IPS DF 4.7 (cell line): ENCODE measurements around the gene PTPN4.

ENCODE experiments used
- DNase-seq: peaks from one replicate; pipeline ENCODE4 v3.0.0-alpha.2; 2013; ENCODE audit warnings: low spot score; ENCODE audit errors: extremely low read depth

The PTPN4 gene, protein sequence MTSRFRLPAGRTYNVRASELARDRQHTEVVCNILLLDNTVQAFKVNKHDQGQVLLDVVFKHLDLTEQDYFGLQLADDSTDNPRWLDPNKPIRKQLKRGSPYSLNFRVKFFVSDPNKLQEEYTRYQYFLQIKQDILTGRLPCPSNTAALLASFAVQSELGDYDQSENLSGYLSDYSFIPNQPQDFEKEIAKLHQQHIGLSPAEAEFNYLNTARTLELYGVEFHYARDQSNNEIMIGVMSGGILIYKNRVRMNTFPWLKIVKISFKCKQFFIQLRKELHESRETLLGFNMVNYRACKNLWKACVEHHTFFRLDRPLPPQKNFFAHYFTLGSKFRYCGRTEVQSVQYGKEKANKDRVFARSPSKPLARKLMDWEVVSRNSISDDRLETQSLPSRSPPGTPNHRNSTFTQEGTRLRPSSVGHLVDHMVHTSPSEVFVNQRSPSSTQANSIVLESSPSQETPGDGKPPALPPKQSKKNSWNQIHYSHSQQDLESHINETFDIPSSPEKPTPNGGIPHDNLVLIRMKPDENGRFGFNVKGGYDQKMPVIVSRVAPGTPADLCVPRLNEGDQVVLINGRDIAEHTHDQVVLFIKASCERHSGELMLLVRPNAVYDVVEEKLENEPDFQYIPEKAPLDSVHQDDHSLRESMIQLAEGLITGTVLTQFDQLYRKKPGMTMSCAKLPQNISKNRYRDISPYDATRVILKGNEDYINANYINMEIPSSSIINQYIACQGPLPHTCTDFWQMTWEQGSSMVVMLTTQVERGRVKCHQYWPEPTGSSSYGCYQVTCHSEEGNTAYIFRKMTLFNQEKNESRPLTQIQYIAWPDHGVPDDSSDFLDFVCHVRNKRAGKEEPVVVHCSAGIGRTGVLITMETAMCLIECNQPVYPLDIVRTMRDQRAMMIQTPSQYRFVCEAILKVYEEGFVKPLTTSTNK

DNA sequence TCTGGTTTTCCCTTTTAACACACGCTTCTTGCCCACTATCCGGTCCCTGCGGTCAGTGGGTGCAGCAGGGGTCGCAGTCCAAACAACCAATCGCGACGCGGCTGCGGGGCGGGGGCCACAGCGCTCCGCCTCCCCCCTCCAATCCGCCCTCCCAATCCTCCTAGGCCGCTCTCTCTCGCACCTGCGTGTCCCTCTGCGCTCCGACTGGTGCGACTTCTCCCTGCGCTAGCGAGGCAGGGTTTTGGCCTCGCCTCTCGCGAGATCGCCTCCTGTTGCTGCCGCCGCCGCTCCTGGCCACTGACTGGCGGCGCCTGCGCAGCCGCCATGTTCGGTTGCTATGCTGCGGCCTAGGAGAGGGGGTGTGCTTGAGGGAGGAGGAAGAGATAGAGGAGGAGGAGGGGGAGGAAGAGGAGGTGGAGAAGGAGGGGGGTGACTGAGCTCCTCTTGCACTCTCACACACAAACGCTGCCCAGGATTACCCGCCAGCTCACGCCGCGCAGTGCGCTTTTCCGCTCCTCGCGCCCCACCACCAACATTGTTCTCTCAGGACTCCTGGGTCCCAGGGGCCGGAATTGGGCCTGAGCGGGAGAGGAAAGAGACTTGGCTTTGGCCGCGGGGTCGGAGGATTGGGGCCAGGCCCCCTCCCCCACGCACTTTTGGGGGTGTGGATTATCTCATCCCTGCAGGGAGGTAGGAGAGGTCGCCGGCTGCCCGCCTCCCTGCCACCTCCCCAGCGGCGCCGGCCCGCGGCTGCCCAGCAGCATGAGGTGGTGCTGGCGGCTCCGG, at the start of gene PTPN4:
Gene PTPN4 (plus strand): TSS at position 472 of the 786 bp plus-strand sequence. CDS start 49,932 bp downstream, outside the sequence.
- peak; percentile 94 for DNase-seq

DNA sequence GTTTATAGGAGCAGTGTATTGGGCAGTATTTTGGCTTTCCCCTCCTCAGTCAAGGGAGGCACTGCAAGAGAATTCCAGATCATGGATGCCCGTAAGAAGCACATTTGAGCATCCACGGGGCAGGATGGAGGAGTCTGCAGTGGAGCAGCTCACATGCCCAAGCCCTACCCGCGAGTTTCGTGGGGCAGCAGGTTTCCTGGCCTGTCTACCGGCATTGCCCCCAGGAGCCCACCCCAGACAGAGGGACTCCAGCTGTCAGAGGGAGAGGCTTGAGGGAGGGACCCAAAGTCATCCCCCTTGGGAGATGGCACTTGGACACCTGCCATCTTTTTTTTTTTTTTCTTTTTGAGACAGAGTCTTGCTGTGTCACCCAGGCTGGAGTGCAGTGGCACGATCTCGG, 49.4 kb upstream of the PTPN4 start:
- no peak for DNase-seq

DNA sequence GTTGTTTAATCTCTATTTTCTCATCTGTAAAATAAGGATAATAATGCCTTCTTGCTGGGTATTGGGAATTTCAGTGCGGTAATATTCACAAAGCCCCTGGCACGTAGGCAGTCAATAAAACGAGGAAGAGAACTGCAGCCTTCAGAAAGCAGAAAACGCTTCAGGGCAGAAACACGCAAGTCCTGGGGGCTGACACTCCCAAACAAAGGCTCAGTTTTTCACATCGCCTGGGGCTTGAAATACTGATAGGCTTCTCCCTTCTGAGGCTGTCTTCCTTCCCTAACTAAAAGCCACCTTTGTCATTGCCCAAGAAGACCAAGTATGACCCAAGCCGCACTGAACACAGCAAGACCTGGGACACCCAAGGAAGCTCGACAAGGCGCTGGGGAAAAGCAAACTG, 48.4 kb upstream of the PTPN4 start:
- DNase-seq, result no peak

DNA sequence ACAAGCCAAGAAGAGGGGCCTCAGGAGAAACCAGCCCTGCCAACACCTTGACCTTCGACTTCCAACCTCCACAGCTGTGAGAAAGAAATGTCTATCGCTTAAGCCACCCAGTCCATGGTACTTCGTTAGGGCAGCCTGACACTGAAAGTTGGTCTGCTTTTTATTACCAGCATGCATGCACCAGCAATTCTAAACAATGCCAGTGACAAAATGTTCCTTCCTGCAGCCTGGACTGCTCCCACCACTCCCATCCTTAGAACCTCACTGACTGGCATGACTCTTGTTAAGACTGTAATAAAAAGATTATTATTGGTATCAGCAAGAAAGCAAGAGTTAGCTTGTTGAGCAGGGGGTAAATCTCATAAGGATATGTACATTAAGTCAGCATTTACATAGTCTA, 47.2 kb upstream of the PTPN4 start:
- no peak for DNase-seq

DNA sequence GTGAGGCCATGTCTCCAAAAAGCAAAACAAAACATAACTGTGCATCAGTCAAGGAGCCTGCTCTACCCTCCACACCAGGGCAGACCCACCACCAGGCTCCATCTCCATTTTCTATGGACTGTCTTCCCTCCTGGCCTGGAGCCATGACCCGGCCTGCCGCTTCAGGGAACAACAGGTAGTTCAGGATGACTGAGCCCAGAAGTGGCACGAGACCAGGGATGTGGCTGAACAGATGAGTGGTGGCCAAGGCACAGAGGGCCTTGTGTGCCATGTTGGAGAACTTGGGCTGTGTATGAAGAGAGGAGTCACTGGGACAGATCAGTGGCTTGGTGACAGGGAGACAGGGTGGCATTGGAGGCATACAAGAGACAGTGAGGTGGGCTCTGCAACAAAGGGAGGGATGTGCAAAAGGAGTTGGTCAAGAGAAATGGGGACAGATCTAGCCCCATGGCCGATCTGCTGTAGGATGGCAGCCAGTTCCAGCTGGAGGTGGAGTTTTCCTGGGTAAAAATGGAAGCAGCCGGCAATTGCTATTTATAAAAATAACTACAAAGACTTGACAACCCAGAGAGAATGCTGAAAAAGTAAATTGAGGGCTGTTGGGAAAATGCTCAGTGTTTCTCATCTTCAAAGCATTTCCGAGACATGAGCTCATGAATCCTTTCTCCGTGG, 45.8 kb upstream of the PTPN4 start:
- no peak for DNase-seq

DNA sequence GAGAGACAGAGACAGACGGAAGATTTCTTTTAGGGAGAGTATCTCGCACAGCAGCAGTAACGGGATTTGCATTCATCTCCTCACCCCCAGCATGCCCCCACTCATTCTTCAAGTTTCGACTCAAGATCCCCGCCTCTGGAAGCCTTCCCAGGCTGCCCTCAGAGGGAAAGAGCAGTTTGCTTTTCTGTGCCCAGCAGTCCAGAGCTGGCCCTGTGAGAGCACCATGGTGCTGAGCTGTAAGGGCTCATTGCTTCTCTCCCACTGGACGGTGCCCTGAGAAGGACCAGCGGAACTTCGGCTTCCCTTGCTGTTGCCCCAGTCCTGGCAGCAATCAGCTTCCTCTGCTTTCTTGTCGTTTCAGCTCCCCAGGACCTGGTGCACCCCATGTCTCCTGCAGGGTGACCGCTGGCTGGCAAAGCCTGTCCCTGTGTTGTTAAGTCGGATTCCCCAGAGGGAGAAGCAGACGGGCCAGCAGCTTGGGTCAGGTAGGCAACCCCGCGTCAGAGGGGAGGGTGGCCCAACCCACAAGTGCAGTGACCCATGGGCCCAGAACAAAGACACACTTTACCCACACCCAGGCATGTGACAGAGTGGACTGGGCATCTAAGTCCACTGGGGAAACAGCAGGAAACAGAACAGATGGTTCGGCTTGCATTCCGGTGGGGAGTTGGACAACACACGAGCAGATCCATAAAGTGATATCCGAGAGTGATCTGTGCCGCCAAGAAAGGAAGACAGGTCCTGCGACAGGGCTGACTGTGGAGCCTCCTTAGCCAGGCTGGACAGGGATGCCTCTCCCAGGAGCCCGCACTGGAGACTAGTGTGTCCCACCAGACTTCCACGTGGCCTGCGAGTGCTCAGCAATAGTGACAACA, 44.1 kb upstream of the PTPN4 start:
- DNase-seq, result no peak

DNA sequence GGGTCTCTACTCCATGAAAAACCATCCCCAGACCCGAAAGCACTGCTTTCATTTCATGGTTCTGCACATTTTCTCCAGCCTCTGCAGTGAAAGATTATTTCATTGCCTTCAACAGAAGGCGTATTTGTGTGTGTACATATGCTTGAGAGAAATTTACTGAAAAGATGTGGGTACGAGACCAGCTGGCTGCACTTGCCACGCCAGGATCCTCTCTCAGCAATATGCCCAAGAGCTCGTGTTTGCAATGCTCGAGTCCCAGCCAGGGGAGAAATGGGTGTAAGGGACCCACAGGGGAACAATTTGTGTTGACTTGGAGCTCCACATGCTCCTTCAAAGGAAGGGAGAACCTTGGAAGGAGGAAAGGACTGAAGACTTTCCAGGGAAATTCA, 43.4 kb upstream of the PTPN4 start:
- no peak for DNase-seq

DNA sequence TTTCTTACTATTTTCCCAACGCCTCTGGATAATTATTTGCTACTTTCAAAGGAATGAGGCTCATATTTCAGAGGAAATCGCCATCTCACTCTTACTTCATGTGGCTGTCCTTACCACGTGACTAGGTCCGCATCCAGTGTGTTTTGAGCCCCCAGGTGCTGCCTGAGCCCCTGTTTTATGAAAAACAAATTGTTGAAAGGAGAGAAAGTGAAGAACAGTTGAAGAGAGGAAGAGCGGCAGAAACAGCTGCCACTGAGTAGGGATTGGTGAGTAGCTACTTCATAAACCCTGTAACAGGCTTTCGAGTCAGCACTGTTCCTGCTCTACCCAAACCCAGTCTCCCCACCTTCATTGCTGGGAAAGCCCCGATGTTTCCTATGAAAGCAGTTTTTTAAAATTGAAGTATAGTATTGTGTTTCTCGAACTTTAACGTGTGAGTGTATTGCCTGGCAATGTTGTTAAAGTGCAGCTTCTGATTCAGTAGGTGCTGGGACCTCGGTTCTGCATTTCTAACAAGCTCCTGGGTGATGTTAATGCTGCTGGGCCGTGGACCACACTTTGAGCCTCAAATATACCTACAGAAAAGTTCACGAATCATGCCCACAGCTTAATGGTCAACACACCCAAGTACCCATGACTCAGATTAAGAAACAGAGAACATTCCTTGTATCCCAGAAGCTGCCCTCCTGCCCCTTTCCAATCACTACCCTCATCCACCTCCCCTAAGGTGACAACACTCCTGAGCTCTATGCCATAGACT, 41.0 kb upstream of the PTPN4 start:
- no peak for DNase-seq

DNA sequence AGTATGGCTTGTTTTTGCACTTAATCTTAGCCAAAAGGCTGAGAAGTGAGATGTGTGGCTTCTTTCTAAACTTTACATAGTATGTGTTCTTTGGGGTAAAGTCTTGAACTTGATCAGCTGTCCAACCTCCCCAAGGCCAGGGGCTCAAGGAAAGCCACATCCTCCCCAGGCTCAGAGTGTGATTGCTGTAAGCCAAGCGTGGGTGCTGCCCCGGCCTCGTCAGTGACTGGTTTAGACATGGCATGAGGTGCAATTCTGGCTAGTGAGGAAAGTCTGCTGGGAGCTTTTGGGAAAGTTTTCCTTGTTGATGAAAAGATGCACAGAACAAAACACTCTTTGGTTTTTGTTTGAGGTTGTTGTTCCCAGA, 40.5 kb upstream of the PTPN4 start:
- DNase-seq, result no peak

DNA sequence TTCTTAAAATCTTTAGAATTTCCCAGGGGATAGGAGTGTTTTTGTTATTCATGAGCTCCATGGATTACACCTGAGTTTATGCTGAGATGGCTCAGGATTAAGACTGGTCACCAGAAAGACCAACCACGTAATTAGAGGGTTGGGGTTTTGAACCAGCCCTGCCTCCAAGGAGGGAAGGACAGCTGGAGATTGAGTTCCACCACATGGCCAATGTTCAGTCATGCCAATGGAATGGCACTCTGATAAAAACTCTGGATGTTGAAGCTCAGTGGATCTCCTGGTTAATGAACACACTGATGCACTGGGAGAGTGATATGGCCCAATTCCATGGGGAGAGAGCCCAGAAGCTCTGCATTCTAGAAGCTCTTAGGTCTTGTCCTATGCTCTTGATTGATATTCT, 38.7 kb upstream of the PTPN4 start:
- DNase-seq, result no peak

DNA sequence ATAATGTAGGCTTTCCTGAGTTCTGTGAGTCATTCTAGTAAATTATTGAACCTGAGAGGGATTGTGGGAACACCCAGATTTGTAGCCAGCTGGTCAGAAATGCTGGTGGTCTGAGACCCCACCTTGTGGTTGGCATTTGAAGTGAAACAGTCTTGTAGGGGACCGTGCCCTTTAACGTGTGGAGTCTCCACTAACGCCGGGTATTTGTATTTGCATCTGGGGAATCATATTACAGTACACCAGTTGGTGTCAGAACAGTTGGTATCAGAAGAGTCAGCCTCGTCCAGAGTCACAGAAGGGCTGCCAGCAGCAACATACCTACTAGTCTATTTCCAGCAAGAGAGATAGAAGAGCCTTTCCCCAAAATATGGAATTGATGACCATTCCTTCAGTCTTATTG, 38.3 kb upstream of the PTPN4 start:
- DNase-seq, result no peak

DNA sequence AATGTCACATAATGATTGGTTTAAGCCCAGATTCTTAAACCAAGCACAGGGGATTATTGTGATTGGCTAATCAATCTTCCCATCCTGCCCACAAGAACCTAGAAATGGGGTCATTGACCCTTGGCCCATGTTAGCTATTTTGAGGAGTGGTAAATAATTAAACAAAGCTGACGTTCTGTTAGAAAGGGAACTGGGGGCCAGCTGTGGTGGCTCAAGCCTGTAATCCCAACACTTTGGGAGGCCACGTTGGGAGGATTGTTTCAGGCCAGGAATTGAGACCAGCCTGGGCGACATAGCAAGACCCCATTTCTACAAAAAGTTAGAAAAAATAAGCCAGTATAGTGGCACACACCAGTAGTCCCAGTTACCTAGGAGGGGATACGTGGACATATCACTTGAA, 37.8 kb upstream of the PTPN4 start:
- no peak for DNase-seq

DNA sequence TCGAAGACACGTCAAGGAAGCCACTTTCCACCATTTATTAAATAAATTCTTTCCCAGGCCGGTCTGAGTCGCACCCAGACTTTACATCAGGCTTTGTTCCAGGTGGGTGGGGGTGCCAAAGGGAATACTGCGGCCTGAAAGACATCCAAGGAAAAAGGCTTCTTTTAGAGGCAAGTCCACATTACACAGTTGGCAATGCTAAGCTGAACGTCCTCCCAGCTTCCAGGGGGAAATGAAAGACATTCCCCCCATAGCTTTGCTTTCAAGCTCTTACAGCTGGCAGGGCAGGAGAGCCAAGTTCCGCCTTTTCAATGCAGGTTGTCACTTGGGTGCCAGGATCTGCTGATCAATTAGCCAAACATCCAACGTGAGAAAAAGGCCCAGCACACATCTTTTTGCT, 36.5 kb upstream of the PTPN4 start:
- DNase-seq, result no peak

DNA sequence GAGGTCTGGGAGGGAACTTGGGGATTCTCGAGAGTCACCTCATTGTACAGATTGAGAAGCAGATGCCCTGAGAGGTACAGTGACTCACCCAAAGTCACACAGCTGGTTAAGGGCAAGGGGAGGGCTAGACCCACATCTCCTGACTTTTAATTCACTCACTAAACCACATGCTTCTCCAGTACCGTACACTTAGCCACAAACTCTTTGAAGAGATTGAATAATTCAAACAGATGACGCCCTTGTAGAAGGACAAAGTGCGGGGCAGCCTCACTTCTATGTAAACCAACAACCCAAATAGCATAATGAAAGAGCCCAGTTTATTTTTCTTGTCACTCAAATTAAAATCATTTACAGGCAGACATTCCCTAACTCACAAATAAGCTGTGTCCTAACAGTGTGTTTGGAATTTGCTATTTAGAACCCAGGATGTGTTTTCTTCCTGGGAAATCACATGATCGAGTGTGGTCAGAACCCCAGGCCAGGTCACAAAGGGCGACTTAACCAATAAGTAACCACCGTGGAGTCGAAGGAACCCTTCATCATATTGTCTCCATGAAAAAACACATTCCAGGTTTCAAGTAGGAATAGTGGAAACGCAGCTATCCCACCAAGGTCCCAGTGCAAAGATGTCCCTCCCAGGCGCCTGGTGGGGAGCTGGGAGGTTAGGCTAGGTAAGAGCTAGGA, 35.8 kb upstream of the PTPN4 start:
- no peak for DNase-seq

DNA sequence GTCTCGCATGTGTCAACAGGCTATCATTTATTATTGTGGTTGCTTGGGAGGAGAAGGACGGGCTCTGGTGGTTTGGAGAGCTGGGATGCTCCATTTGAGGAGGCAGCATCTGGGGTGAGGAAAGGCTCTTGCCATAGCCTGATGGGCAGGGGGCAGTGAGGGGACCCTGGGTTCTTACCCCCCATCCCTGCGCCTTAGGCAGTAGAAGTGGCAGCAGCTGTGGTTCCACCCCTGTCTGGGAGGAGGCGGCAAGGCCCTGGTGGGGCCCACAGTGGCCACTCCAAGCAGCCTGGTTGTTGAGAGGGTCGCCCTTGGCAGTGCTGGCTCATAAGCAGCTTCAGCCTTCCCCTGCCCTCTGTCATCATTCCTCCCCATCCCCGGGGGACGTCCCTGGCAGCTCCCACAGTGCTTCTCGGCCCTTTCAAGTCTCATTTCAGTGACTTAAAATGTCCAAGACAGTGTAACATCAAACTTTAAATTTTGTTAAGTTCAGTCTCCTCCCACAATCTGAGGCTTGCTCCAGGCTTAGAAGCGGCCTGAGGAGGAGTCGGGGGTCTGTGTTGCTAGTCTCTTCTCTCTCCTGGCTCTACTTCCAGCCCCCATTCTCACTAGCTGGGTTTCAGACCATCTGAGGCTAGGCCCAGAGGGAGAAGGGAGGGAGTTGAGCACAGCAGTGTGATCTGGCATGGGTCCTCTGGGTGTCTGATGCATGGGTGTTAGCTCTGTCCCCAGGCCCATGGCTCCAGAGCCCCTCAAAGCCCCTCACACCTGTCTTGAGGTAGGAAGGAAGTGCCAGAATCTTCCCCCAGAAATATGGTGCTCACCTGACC, 34.9 kb upstream of the PTPN4 start:
- DNase-seq, result no peak

DNA sequence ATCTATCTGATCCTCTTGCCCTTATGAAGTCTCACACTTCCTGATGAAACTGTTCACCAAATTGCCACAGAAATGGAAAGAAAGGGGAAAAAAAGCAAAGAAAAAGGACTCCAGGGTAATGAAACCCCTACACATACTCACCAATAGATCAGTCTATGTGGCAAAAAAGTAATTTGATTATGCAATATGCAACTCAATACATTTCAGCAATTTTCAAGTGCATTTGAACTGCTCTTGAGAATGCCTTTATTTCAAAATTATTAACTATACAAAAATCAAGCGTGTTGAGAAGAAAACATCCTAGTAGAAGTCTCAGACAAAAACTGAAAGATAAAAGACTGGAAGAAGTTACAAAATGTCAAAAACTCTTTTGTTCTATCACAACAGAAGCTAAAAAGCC, 32.2 kb upstream of the PTPN4 start:
- no peak for DNase-seq

DNA sequence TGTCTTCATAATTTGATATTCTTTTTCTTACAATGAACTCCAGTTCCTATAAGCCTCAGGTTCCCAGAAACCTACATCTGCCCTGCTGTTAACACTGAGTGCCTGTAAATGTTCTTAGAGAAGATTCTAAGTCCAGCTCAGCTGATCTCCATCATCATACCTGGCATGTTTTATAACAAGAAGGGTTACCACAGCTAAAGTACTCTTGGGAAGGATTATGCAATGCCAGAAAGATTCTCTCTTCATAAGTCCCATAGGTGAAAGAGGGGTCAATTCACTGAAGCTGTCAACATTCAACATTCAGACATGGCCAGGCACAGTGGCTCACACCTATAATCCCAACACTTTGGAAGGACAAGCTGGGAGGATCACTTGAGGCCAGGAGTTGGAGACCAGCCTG, 31.3 kb upstream of the PTPN4 start:
- no peak for DNase-seq

DNA sequence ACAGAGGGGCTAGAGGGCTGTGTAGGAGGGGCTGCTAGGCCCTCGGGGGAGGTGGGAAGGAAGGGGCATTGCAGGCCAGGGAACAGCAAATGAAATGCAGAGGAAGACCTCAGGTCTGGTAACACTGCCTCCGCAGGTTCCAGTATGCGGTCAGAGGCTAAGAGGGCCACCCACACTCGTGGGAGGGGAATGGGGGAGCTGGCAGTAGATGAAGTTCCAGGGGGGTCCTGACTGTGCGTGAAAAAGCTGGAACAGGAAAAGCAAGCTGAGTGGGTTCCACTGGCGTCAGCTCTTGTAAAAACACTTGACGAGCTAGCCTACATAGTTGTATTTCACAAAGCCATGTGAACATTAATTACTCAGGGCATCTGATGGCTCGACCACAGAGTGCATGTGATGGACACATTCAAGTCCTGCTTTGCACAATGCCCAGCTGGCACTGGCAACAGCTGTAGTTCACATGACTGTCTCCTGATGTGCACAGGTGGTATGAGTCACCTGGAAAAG, 29.0 kb upstream of the PTPN4 start:
- no peak for DNase-seq
